Right lobe of liver (tissue), 6 donors: ENCODE data around the gene FOXRED2. TPM values are rescaled to one million over a fixed set of nuclear protein-coding genes. Genes with fewer than 3 reads are reported as not detected.
"Not testable (repeated sequence)": the region's sequence is repeated elsewhere in the genome, so short reads cannot be mapped to it uniquely, and the experiment has no call there.

Experiments
- ATAC-seq, 4 donors: fragments of 200-7000 bp; cut with Tn5 transposase; one replicate each; pipeline ENCODE4 v1.9.1; 2020; ENCODE audit warnings: mild to moderate bottlenecking in 4 of 4, moderate library complexity in 4 of 4
- DNase-seq, 3 donors: peaks; one replicate each; pipeline ENCODE4 v3.0.0-alpha.2; 2020
- H3K27ac ChIP-seq, 3 donors: fragments of 200-600 bp; one replicate each; pipeline ENCODE4 v1.8.0; 2022
- H3K27me3 ChIP-seq, 2 donors: fragments of 200-600 bp; one replicate each; pipeline ENCODE4 v1.8.0; 2022
- H3K36me3 ChIP-seq, 4 donors: fragments of 200-600 bp; sonication (generic) in 1 of 4; one replicate each; pipeline versions ENCODE4 v1.5.1 to v1.8.0; 2017 to 2022; ENCODE audit warnings: control low read depth in 1 of 4
- H3K4me1 ChIP-seq, 4 donors: fragments of 200-600 bp; sonication (generic) in 1 of 4; one replicate each; pipeline versions ENCODE4 v1.5.1 to v1.8.0; 2017 to 2022; ENCODE audit warnings: control low read depth in 1 of 4
- H3K4me3 ChIP-seq, 3 donors: fragments of 200-600 bp; one replicate each; pipeline ENCODE4 v1.8.0; 2022
- H3K9me3 ChIP-seq, 4 donors: fragments of 200-600 bp; sonication (generic) in 1 of 4; one replicate each; pipeline versions ENCODE4 v1.5.1 to v1.8.0; 2017 to 2022; ENCODE audit warnings: control low read depth in 1 of 4
- CTCF ChIP-seq, 4 donors: fragments of 200-600 bp in 3 of 4; fragments of 450-650 bp in 1 of 4; IDR thresholded peaks; one replicate each; pipeline versions ENCODE4 v1.5.1 to v1.8.0; 2016 to 2022; ENCODE audit warnings: antibody characterized with exemption in 4 of 4, mild to moderate bottlenecking in 2 of 4
- POLR2A ChIP-seq: fragments of 450-650 bp; IDR thresholded peaks from one replicate; pipeline ENCODE4 v1.6.1; 2017; ENCODE audit warnings: antibody characterized with exemption, mild to moderate bottlenecking
- WGBS: methylation state at CpG from one replicate; pipeline ENCODE4 v1.1.6; 2018; ENCODE audit warnings: low coverage, low lambda C conversion rate; ENCODE audit not compliant: insufficient coverage; ENCODE audit errors: missing lambda C conversion rate; 5-methylcytosine and 5-hydroxymethylcytosine counted together
- intact Hi-C, 2 donors: fragments of 100-400 bp; cut with DNase I; formaldehyde crosslinking; loops; one replicate each; pipeline versions ENCODE4 v1.11.2 to v1.14.1; 2022
- total RNA-seq, 6 experiments: library from RNA; depleted of rRNA in 2 of 6; stranded (reverse); fragments of >200 nt in 2 of 6; fragmentation: NEBNext Ultra II Directional in 3 of 6; extraction: Animal tissue kit (Norgen Biotek cat#: 25700) in 3 of 6; gene quantifications; one replicate each; pipeline versions ENCODE4 v1.1.0 to v1.2.4, GENCODE V29; 2016 to 2023
- donor health status: DM: no; HTN: yes; CAD: no.
- donor health status: DM: no; HTN: no; CAD: no.
- donor health status: DM: no; HTN: no; CAD: no.
- donor health status: DM: no; HTN: yes; CAD: no.
- donor health status: DM: no; HTN: yes; CAD: no.

FOXRED2 gene
- total RNA-seq, 6 experiments from 2014 or later = 9.6 to 14.0 (median 11.8) TPM

GRCh38 chr22:36536717-36537116, 29.9 kb upstream of the FOXRED2 start:
- intact Hi-C loops = no loop called here
- ATAC-seq = no peak
- no peaks in the 10 kb centered on the region for H3K36me3 ChIP-seq
- H3K27ac ChIP-seq = no peak overlapping the region
- no peak overlapping the region for H3K4me3 ChIP-seq
- WGBS = 18% methylated on average over 2 of the region's 7 CpGs
- no peaks in the 10 kb centered on the region for H3K9me3 ChIP-seq
- H3K4me1 ChIP-seq = no peaks in the 10 kb centered on the region
- H3K27me3 ChIP-seq = no peaks in the 10 kb centered on the region
- DNase-seq = no peak
- TF ChIP-seq POLR2A (no peak), CTCF (IDR thresholded peaks at IDR 0.05) (no peak)

GRCh38 chr22:36533320-36533719, 26.5 kb upstream of the FOXRED2 start:
- DNase-seq, intact Hi-C loops, ATAC-seq, H3K9me3 ChIP-seq, H3K36me3 ChIP-seq, H3K4me3 ChIP-seq, H3K27ac ChIP-seq, H3K4me1 ChIP-seq, H3K27me3 ChIP-seq: not testable (repeated sequence)
- WGBS = 71% methylated on average over 4 of the region's 4 CpGs

GRCh38 chr22:36532466-36532865, 25.6 kb upstream of the FOXRED2 start:
- Histone ChIP-seq H3K4me3 (no peak overlapping the region), H3K27ac (no peak overlapping the region), H3K4me1 (no peaks in the 10 kb centered on the region), H3K27me3 (no peaks in the 10 kb centered on the region), H3K9me3 (no peaks in the 10 kb centered on the region), H3K36me3 (no peaks in the 10 kb centered on the region)
- intact Hi-C loops = no loop called here
- ATAC-seq (no peak), DNase-seq (peak in 1 of 3 donors; percentile 18)
- TF ChIP-seq CTCF (IDR thresholded peaks at IDR 0.05) (no peak), POLR2A (no peak)
- WGBS = 30% methylated on average over 2 of the region's 2 CpGs

- peak in 3 of 4 donors; percentile 7 to 27 (median 20) for TF ChIP-seq CTCF (IDR thresholded peaks at IDR 0.05)
- TF ChIP-seq POLR2A = peak; percentile 71
- intact Hi-C loops = no loop called here
- Histone ChIP-seq H3K36me3 (peaks cover 8 to 31% (median 16%) of the 10 kb centered on the region in 4 donors), H3K9me3 (no peaks in the 10 kb centered on the region), H3K4me1 (no peaks in the 10 kb centered on the region), H3K27me3 (no peaks in the 10 kb centered on the region), H3K27ac (peak within 1 kb of the TSS; percentile 81 to 94 (median 85)), H3K4me3 (peak within 1 kb of the TSS; percentile 62 to 91 (median 91))
- ATAC-seq = peak; percentile 92 to 95 (median 94)
- 0% methylated on average over 34 of the region's 82 CpGs for WGBS
- DNase-seq = peak; percentile 98 to 99 (median 99)
Measured at GRCh38 chr22:36528795-36529751, 22.2 kb upstream of the FOXRED2 start, which contains the start of gene EIF3D. Gene EIF3D (minus strand): TSS chr22:36529166. CDS start chr22:36526121, 3,045 bp downstream.

GRCh38 chr22:36528341-36528740, 21.5 kb upstream of the FOXRED2 start:
- no peaks in the 10 kb centered on the region for H3K4me1 ChIP-seq
- H3K36me3 ChIP-seq = peaks cover 8 to 38% (median 21%) of the 10 kb centered on the region in 4 donors
- intact Hi-C loops = no loop called here
- ATAC-seq (peak in 3 of 4 donors; percentile 2 to 3 (median 2)), DNase-seq (peak in 1 of 3 donors; percentile 41)
- H3K9me3 ChIP-seq = no peaks in the 10 kb centered on the region
- peak overlapping the region; percentile 62 to 91 (median 91) for H3K4me3 ChIP-seq
- TF ChIP-seq POLR2A (no peak), CTCF (IDR thresholded peaks at IDR 0.05) (no peak)
- peak overlapping the region; percentile 81 to 94 (median 85) for H3K27ac ChIP-seq
- H3K27me3 ChIP-seq = no peaks in the 10 kb centered on the region
- WGBS = 6% methylated on average over 8 of the region's 8 CpGs
